SK-MEL-5 (cell line): ENCODE results near the gene THADA. TPM values are rescaled to one million over a fixed set of nuclear protein-coding genes. Genes with fewer than 3 reads are reported as not detected.

Experiments
- DNase-seq: peaks from one replicate; pipeline ENCODE4 v3.0.0-alpha.2; 2016; ENCODE audit warnings: low read depth, low spot score
- in situ Hi-C: cut with HindIII; loops from 2 replicates; pipeline ENCODE4 v1.10.0; 2016; ENCODE audit warnings: low sequenced_read_pairs, high pct_unique_total_duplicates, low pct_unique_long_range_greater_than_20kb
- total RNA-seq: library from RNA; depleted of rRNA; stranded (reverse); fragments of >200 nt; shearing (Covaris generic); gene quantifications from 2 replicates; pipeline ENCODE4 v1.2.3, GENCODE V29; 2014

Gene THADA
- total RNA-seq, 1 experiment from 2014 or later = 50.3 TPM

DNA sequence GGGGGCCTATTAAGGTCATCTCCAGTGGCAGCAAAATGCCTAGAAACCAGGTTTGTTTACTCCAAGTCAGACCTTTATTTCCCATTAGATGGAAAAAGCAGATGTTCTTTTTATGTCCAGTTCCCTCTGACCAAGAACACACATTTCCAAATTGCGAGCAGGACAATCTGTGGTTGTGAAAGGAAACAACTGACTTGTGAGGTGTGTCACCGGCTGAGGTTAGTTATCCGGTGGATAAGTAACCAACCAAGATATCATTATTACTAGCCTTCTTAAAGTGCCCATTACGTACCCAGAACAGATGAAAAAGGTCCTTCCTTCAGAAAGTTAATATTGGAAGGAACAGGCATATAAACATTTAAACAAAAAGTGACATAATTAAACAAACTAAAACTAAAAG lies 112.9 kb downstream of the THADA start:
- no peak for DNase-seq
- in situ Hi-C loops = no loop called here

DNA sequence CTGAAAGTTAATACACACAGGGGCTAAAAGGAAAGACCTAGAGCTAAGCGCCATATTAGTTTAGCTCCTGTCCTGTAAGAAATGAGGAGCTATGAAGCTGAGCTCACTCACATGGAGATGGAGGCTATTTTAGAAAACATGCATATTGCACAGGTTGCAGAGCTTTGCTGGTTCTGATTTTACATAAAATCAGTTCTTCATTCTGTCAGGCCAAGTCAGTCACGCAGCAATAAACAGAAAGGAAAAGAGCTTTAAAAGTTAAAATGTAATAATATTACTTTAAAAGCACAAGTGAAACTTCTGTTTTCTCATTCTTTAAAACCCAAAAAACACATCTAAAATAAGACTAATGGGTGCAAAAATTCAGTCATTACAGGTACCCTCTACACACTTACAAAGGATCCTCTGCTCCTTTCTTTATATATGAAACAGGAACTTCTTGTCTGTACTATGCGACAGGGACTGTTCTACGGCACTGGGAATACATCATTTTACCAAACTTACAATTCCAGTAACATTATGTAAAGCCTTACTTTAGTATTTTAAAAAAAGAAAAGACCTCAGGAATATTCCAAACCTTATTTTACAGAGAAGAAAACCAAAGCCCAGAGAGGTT lies 113.8 kb downstream of the THADA start:
- DNase-seq = no peak
- in situ Hi-C loops = no loop called here

DNA sequence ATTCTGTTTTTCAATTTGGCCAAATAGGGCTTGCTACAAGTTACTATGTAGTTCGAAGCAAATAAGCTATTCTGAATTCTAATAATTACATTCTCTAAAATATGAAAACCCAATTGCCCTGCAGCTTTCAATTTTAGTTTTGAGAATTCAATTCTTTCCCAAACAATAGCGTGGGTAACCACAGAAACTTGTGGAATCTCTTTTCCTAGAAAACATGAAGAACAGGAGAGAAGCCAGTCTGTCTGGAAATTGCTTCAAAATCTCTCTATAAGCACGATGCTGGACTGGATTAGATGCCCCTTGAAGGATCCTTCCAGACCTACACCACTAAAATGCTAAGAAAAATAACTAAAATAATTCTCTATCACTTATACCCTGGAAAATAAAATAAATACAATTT lies 115.0 kb downstream of the THADA start:
- DNase-seq = no peak
- in situ Hi-C loops = no loop called here

DNA sequence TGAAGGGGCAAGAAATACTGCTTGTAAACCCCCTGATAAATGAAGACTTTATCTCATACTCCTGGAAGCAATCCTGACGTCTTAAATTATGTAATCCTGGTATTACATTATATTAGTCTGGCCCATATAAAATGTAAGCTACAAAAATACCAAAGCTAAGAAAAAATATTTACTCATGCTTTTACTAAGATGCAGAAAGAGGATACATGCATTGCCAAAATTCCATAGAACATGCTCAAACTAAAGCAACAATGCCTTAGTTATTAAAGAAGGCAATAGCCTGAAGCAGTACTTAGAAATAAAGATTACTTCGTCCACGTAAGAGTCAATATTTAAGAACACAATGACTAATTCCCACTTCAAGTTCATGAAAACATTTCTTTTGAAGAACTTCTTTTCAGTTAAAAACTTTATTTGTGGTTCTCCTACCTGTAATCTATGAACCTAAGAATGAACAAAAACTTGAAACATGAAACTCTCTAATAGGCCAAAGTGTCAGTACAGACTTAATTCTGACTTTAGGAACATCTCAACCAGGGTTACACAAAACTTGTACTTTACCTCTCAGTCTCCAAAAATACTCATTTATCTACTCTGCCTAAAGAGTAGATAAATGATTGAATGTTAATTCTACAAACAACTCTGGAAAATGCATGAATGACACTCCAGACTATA lies 117.3 kb downstream of the THADA start:
- no peak for DNase-seq
- in situ Hi-C loops = no loop called here

DNA sequence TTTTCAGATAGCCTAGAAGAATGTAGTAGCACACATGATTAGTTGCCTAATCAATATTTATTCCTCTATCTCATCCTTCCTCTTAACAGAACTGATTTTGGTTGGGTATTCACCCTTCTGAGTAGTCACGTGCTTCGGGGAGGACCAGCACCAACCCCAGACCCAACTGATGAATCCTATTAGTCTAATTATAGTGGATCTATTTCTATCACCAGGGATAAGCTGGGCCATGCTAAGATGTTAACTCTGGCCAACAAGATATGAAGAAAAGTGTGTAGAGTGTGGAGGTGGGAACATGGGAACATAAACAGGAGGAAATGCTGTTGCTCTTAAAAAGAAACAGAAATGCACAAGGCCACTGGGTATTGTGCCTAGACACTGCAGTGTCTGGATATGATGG lies 119.9 kb downstream of the THADA start:
- in situ Hi-C loops = no loop called here
- DNase-seq = no peak

DNA sequence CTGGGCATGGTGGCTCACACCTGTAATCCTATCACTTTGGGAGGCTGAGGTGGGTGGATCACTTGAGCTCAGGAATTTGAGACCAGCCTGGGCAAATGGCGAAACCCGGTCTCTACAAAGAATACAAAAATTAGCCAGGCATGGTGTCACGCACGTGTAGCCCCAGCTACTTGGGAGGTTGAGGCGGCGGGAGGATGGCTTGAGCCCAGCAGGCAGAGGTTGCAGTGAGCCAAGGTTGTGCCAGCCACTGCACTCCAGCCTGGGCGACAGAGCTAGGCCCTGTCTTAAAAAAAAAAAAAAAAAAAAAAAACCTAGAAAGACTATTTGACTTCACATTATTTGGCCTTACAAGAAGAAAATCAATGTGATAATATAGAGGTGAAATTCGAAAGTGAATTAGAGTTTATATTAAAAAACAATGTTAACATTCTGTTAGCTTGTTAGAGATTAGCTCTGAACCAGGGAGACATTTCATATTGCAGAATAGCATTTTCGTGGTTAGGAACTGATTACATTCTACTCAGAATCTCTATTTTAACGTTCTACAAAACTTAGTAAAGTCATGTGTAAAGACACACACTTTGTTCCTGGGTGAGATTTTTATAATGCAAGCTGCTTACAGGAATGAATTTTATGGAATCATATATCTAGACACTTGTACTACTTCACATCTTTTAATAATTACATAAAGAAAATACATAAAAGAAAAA lies 120.5 kb downstream of the THADA start:
- in situ Hi-C loops = no loop called here
- no peak for DNase-seq

DNA sequence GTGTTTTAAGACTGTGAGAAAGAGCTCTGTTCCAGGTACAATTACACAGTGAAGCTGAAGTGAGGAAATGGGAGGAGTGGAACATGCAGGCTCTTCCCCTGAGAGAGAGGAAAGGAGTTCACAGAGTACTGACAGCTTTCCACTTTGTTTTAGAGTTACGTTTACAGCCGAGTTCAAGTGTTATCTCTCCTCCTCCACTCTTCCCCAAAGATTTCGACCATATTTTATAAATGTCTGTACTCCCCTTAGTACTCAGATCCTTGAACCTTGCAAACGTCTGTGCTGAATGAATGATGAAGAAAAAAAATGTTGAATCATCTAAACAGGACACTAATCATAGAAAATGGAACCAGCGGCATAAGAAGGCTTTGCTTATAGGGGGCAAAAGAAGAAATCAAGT lies 121.6 kb downstream of the THADA start:
- in situ Hi-C loops = no loop called here

DNA sequence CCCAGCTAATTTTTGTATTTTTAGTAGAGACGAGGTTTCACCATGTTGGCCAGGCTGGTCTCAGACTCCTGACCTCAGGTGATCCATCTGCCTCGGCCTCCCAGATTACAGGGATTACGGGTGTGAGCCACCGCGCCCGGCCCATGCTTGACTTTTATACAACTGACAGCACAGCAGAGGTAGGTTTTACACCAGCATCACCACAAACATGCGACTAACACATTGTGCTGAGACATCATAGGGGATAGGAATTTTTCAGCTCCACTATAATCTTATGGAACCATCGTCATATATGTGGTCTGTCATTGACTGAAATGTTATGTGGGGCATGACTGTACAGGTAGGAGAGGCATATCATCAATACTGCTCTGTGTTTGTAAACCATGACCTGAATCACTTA lies 122.1 kb downstream of the THADA start:
- DNase-seq = no peak
- in situ Hi-C loops = no loop called here

More for the DNA sequence above, 121.6 kb downstream of the THADA start:
- no peak for DNase-seq

DNA sequence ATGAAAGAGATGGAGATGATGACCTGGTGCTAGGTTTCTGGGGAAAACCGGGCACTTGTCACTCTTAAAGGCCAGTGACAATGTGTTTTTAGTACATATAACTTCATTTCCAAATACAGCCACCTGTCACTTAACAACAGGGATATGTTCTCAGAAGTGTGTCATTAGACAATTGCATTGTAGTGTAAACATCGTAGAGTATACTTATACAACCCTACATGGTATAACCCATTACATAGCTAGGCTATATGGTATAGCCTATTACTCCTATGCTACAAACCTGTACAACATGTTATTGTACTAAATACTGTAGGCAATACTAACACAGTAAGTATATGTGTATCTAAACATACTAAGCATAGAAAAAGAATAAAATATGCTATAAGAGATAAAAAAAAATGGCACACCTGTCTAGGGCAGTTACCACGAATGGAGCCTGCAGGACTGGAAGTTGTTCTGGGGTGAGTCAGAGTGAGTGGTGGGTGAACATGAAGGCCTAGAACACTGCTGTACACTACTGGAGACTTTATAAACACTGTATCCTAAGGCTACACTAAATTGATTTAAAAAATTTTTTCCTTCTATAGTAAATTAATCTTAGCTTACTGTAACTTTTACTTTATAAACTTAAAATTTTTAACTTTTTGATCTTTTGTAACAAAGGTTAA lies 123.2 kb downstream of the THADA start:
- in situ Hi-C loops = no loop called here
- no peak for DNase-seq

DNA sequence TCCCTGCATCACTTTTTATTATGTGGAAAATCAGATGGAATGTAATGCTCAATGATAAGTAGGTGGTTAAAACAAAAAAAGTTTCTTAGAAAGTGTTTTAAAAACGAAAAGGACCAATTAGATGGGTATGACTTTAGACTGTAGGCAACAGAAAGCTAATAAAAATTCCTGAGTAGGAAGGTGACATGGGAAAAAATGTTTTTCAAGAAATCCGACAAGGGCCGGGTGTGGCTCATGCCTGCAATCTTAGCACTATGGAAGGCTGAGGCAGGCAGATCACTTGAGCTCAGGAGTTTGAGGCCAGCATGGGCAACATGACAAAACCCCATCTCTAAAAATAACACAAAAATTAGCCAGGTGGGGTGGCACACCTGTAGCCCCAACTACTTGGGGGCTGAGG lies 126.1 kb downstream of the THADA start:
- DNase-seq = no peak
- in situ Hi-C loops = no loop called here

DNA sequence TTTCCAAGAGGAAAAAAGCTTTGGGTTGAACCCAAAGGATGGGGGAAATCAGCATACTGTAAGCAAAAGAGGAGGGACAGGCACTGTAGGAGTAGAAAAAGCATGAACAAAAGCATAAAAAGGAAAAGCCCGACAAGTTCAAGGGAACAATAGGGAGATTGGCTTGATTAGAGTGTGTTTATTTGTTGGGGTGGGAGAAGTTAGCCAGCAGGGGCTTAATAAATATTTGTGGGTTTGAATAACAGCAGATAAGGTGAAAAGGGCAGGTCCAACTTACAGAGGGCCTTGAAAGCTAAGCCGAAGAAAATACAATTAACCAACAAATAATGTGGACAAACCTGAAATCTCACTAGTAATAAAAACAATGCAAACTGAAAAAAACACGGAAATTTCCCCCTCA lies 126.7 kb downstream of the THADA start:
- in situ Hi-C loops = no loop called here

DNA sequence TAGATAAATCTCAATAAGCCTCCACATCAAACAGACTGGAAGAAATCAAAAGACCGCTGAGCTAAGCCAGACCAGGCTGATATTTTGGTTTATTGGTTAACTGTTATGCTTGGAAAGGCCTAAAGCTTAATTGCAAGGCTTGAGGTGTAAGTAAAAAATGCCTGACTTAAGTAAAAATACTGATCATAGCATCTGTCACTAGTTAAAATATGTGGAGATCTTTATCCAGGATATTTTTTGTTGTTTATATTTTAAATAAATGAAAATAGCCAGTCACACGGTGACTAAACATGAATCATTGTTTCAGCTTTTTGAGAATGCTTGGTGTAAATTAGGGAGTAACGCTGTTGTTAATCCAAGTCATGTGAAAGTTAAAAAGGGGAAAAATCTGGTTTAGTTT lies 127.9 kb downstream of the THADA start:
- in situ Hi-C loops = no loop called here
- no peak for DNase-seq

More for the DNA sequence above, 126.7 kb downstream of the THADA start:
- no peak for DNase-seq

DNA sequence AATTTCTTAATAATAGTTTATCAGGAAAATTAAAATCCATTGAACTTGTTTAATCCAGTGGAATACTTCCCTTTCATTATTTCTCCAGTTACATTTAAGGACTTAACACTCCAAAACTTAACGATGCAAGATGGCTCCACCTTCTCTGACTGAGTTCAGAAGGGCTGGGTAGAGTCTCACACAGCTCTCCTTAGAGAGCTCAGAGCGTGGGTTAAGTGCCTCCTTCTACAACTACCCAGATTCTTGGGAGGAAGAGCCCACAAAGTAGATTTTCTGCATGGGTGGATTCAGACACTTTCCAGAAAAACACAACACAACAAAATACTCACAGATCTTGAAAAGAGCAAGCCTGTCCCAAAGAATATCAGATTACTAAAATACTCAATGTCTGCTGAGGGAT lies 130.6 kb downstream of the THADA start:
- DNase-seq = no peak
- in situ Hi-C loops = no loop called here

DNA sequence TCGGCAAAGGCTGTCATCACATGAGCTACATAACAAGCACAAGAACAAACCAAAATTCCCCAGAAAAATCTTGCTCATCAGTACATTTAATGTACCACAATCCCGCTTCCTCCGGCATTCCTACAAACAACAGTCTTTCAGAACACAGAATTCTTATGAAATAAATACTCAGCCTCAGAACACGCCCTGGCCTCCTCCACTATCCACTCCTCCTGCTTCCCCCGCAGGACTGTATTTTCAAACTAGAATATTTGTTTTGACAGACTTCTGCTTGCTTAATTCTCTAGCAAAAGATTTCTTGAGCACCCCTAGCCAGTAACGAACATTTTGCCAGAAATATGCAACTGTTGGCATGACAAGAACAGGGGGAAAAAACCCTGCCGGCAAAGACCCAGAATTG lies 131.2 kb downstream of the THADA start:
- DNase-seq = no peak
- in situ Hi-C loops = no loop called here

DNA sequence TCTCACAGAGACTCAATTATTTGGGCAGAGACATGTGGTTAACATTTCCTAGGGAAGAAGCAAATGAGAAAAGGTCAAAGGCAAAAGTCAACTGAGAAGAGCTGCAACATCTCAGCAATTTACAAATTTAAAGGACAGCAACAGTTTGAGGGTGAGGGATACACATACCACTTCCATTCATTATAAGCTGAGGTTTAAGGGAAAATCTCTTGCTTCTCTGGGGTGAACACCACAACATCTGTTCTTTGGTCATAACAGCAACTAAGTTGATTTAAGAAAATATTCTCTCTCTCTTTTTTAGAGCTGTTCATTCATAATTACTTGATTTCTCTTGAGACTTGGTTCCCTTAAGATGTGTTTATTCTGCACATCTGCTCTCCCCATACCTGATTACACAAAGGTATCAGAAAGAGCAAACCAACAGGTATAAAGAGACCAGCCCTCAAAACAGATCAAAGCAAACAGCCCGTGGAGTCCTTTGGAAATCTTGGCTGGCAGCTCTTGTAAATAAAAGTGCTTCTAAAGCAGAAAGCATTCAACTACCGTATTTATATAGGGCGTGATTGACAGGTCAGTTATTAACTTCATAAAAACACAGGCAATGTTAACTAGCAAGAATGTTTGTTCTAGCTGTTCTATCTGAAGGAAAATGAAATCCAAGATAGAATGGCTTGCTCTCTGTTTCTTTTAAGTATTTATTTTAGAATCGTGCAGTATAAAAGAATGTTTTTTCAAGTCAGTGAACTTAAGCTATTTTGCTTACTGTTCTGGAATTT lies 132.8 kb downstream of the THADA start:
- in situ Hi-C loops = no loop called here
- no peak for DNase-seq

DNA sequence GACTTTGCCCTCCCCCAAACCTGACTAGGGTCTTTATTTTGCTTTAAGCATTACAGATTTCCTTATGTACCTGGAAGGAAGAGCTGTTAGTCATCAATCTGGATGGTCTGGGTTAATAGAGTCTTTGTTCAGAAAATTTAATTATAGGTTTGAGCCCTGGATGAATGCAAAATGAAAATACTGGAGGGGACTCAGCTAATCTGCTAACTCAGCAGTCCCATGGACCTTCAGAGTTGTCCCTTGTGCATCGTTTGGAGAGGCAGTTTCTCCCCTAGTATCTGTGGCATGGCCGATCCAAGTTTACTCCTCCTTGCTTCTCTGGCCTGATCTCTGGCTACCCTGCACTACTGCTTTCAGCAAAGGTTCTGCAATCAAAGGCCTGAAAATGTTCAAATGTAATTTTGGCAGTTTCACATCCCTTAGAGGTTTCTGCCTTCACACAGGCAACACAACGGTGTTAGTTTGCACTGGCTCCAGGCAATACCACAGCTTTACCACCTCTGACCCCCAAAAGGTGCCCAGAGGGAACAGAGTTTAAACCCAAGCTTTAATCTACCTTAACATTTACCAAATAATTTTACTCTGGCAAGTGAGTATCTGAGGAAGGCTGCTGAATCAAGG lies 134.3 kb downstream of the THADA start:
- in situ Hi-C loops = no loop called here
- DNase-seq = peak; percentile 22

DNA sequence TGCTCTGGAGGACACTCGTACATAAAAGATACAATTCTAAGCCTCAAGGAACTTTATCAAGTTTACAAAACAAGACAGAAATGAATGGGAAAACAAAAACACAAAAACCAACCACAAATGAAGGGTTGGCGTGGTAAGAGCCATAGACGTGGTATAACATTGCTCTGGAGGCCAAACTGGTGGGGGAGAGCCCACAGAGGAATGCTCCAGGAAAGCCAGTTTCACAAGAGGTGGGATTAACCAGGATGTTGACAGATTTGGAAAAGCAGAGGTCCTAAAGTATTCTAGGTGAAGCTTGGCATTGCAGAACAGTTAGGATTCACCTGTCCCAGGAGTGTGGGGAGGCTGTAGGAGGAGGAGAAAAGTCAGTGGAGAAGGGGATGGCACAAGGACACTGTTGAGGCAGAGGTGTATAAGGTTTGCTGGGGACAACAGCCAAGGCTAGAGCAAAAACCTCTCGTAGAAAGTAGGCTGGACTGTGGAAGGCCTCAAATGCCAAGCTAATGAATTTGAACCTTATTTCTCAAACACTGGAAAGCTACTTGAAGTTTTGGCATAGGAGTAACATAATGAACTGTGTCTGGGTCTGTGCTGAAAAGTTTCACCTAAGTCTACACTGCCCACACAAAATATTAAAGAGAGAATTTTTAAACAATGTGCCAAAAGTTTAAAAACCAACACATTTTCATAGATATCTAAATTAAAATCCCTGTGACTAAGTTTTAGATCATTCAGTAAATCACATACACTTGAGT lies 135.1 kb downstream of the THADA start:
- DNase-seq = no peak
- in situ Hi-C loops = no loop called here
